Neural crest cell (in vitro differentiated cells): ENCODE results near the gene KLF11. TPM values are rescaled to one million over a fixed set of nuclear protein-coding genes. Genes with fewer than 3 reads are reported as not detected.

Experiments used
- DNase-seq: peaks from one replicate; pipeline ENCODE4 v3.0.0; 2021; ENCODE audit warnings: low read depth, mixed read lengths, low spot score
- H3K27ac Mint-ChIP-seq: one replicate; pipeline ENCODE4 v1.8.0; 2021; ENCODE audit warnings: mild to moderate bottlenecking, mixed read lengths; ENCODE audit not compliant: unreplicated experiment
- H3K27me3 Mint-ChIP-seq: 2 replicates; pipeline ENCODE4 v1.8.0; 2021; ENCODE audit warnings: low read depth, mild to moderate bottlenecking, mixed read lengths
- H3K36me3 Mint-ChIP-seq: 2 replicates; pipeline ENCODE4 v1.8.0; 2021; ENCODE audit warnings: low read depth, mild to moderate bottlenecking, mixed read lengths
- H3K4me1 Mint-ChIP-seq: 2 replicates; pipeline ENCODE4 v1.8.0; 2021; ENCODE audit warnings: mixed read lengths
- H3K4me3 Mint-ChIP-seq: one replicate; pipeline ENCODE4 v1.8.0; 2021; ENCODE audit warnings: mild to moderate bottlenecking, mixed read lengths
- H3K9me3 Mint-ChIP-seq: 2 replicates; pipeline ENCODE4 v1.8.0; 2021; ENCODE audit warnings: mixed read lengths
- CTCF ChIP-seq: fragments of 200-600 bp; sonication (generic); conservative IDR thresholded peaks from 2 replicates; pipeline ENCODE4 v1.5.0; 2021; ENCODE audit warnings: antibody characterized with exemption, mild to moderate bottlenecking
- total RNA-seq: library from RNA; stranded (reverse); gene quantifications from 2 replicates; pipeline ENCODE4 v1.2.1, GENCODE V29; 2021

Gene KLF11
- total RNA-seq, 1 donor from 2014 or later, result 8.2 TPM

- H3K4me3 Mint-ChIP-seq, result peak overlapping the region; percentile 81
- no peak for DNase-seq
- no peaks in the 10 kb centered on the region for H3K36me3 Mint-ChIP-seq
- H3K27me3 Mint-ChIP-seq, result peaks cover 89% of the 10 kb centered on the region
- peaks cover 4% of the 10 kb centered on the region for H3K4me1 Mint-ChIP-seq
- no peaks in the 10 kb centered on the region for H3K9me3 Mint-ChIP-seq
- TF ChIP-seq CTCF, result no peak
- H3K27ac Mint-ChIP-seq, result no peak overlapping the region
Observed at GRCh38 chr2:10079266-10079869, 36.0 kb downstream of the KLF11 start.

DNA sequence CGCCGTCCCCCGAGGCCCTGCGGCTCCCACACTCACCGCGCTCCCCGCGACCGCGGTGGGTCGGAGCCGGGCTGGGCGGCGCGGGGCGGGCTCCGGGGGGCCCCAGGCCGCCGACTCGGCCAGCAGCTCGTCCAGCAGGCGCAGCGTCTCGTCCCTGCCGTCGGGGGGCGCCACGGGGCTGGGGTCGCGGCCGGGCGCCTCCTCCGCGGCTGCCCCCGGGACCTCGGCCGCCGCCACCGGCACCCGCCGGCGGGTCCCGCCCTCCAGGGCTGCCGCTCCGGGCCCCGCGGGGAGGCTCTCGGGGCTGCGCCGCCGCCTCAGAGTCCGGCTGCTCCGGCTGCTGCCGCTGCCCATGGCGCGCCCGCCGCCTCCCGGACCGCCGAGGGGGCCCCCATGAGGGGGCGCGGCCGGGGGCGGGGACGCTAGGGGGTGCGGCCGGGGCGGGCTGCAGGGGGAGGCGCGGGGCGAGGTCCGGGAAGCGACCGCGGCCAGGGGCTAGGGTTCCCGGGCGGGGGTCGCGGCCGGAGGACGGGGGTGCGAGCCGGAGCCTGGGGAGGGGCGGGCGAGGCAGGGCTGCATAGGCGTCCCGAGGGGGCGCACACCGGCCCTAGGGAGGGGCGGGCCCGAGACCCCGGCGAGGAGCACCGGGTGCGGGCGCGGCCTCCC is 36.7 kb downstream of the KLF11 start, which contains the start of gene CYS1:
CYS1 (minus strand) TSS at position 542 of the 666 bp plus-strand sequence; CDS start at position 354, 188 bp downstream.
- peak; percentile 15 for TF ChIP-seq CTCF
- DNase-seq, result peak; percentile 26

GRCh38 chr2:10080536-10081304 is 37.4 kb downstream of the KLF11 start:
- peaks cover 90% of the 10 kb centered on the region for H3K27me3 Mint-ChIP-seq
- peak overlapping the region; percentile 25 for H3K4me3 Mint-ChIP-seq
- no peak overlapping the region for H3K27ac Mint-ChIP-seq
- H3K36me3 Mint-ChIP-seq, result no peaks in the 10 kb centered on the region
- no peak for TF ChIP-seq CTCF
- H3K4me1 Mint-ChIP-seq, result peaks cover 4% of the 10 kb centered on the region
- DNase-seq, result no peak
- H3K9me3 Mint-ChIP-seq, result no peaks in the 10 kb centered on the region

More for the DNA sequence above, 36.7 kb downstream of the KLF11 start, which contains the start of gene CYS1:
- peaks cover 4% of the 10 kb centered on the region for H3K4me1 Mint-ChIP-seq
- H3K27ac Mint-ChIP-seq, result no peak within 1 kb of the TSS
- no peaks in the 10 kb centered on the region for H3K9me3 Mint-ChIP-seq
- H3K27me3 Mint-ChIP-seq, result peaks cover 90% of the 10 kb centered on the region
- H3K4me3 Mint-ChIP-seq, result peak within 1 kb of the TSS; percentile 81
- H3K36me3 Mint-ChIP-seq, result no peaks in the 10 kb centered on the region

DNA sequence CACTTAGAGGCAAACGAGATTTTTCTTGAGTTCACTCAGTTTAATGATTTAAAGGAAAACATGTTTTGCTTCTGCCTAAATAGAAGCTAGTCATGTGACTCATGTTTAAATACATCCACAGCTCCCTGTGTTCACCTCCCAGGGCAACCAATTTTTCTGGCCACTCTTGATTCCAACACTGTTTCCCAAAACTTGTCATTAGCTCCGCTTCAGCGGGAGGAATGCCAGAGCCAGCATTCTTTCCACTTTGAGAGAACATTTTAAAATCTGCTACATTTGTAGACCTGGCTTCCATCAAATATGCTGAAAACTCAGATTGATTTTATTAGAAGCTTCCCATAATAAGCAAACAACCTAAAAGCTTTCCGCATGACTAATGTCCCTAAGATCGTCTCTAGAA is 39.7 kb downstream of the KLF11 start:
- H3K36me3 Mint-ChIP-seq, result no peaks in the 10 kb centered on the region
- peaks cover 4% of the 10 kb centered on the region for H3K4me1 Mint-ChIP-seq
- no peak for DNase-seq
- no peak overlapping the region for H3K4me3 Mint-ChIP-seq
- peaks cover 87% of the 10 kb centered on the region for H3K27me3 Mint-ChIP-seq
- no peaks in the 10 kb centered on the region for H3K9me3 Mint-ChIP-seq
- no peak for TF ChIP-seq CTCF
- no peak overlapping the region for H3K27ac Mint-ChIP-seq

DNA sequence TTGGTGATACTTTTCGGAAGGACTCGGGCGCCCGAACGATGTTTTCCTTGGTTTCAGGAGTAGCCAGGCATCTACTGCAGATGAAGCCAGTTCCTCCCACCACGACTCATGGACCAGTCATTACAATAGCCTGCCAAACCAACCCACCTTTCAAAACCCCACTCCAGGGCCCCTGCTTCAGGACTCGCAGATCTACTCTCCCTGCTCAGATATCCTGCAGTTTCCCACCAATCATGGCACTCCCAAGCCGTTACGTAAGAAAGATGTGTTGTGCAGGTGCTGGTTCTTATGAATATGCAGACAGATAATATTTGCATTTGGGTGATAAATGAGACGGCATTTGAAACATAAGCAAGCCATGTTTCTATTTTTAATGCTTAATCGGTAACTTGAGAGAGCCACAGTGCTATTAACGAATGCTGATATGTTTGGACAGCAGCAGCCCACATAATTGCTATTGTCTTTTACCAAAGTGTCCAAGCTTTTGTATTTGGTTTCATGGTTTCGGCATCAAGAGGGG is 40.4 kb downstream of the KLF11 start:
- H3K36me3 Mint-ChIP-seq, result no peaks in the 10 kb centered on the region
- no peak overlapping the region for H3K4me3 Mint-ChIP-seq
- no peak for DNase-seq
- TF ChIP-seq CTCF, result no peak
- peaks cover 4% of the 10 kb centered on the region for H3K4me1 Mint-ChIP-seq
- no peaks in the 10 kb centered on the region for H3K9me3 Mint-ChIP-seq
- no peak overlapping the region for H3K27ac Mint-ChIP-seq
- peaks cover 82% of the 10 kb centered on the region for H3K27me3 Mint-ChIP-seq
